ENCODE data around the gene GMDS.

GMDS gene

GRCh38 chr6:1713016-1713600 is 532.3 kb downstream of the GMDS start:
- ATAC-seq (ENCODE audit: insufficient read depth, low read depth): no peak
- TF ChIP-seq EZH2 (IDR thresholded peaks at IDR 0.05; ENCODE audit: borderline replicate concordance, low read depth, low read length, severe bottlenecking) (no peak), CTCF (IDR thresholded peaks at IDR 0.05; ENCODE audit: borderline replicate concordance, extremely low read depth, low read length, poor library complexity, severe bottlenecking) (no peak)
- no peaks in the 10 kb centered on the region for H4K20me1 ChIP-seq (ENCODE audit: insufficient read depth, low read length)
- no peaks in the 10 kb centered on the region for H3K9me3 ChIP-seq (ENCODE audit: insufficient read depth, low read length, severe bottlenecking)
- no peak overlapping the region for H3K4me3 ChIP-seq (ENCODE audit: low read depth in 1 of 2, low read length in 2 of 2)
- no peaks in the 10 kb centered on the region for H3K36me3 ChIP-seq (ENCODE audit: insufficient read depth, low read length)
- DNase-seq: no peak
- no peaks in the 10 kb centered on the region for H3K79me2 ChIP-seq (ENCODE audit: insufficient read depth, low read length)
- no peak overlapping the region for H3K4me2 ChIP-seq (ENCODE audit: insufficient read depth, low read length)
- H3K9ac ChIP-seq (ENCODE audit: low read depth, low read length): no peak overlapping the region
- no peaks in the 10 kb centered on the region for H3K4me1 ChIP-seq (ENCODE audit: insufficient read depth, low read length)
- H3K27ac ChIP-seq (ENCODE audit: low read length): no peak overlapping the region
- H2AFZ ChIP-seq (ENCODE audit: low read depth, low read length): no peak overlapping the region
- H3K27me3 ChIP-seq (ENCODE audit: insufficient read depth, low read length, poor library complexity): no peaks in the 10 kb centered on the region

GRCh38 chr6:1712451-1712850 is 533.0 kb downstream of the GMDS start:
- no peaks in the 10 kb centered on the region for H3K9me3 ChIP-seq (ENCODE audit: insufficient read depth, low read length, severe bottlenecking)
- H3K4me1 ChIP-seq (ENCODE audit: insufficient read depth, low read length): no peaks in the 10 kb centered on the region
- DNase-seq: no peak
- no peaks in the 10 kb centered on the region for H3K27me3 ChIP-seq (ENCODE audit: insufficient read depth, low read length, poor library complexity)
- no peak overlapping the region for H2AFZ ChIP-seq (ENCODE audit: low read depth, low read length)
- TF ChIP-seq EZH2 (IDR thresholded peaks at IDR 0.05; ENCODE audit: borderline replicate concordance, low read depth, low read length, severe bottlenecking) (no peak), CTCF (IDR thresholded peaks at IDR 0.05; ENCODE audit: borderline replicate concordance, extremely low read depth, low read length, poor library complexity, severe bottlenecking) (no peak)
- no peak overlapping the region for H3K4me3 ChIP-seq (ENCODE audit: low read depth in 1 of 2, low read length in 2 of 2)
- H3K9ac ChIP-seq (ENCODE audit: low read depth, low read length): no peak overlapping the region
- no peaks in the 10 kb centered on the region for H3K79me2 ChIP-seq (ENCODE audit: insufficient read depth, low read length)
- no peak for ATAC-seq (ENCODE audit: insufficient read depth, low read depth)
- H3K27ac ChIP-seq (ENCODE audit: low read length): no peak overlapping the region
- H3K36me3 ChIP-seq (ENCODE audit: insufficient read depth, low read length): no peaks in the 10 kb centered on the region
- H4K20me1 ChIP-seq (ENCODE audit: insufficient read depth, low read length): no peaks in the 10 kb centered on the region
- H3K4me2 ChIP-seq (ENCODE audit: insufficient read depth, low read length): no peak overlapping the region

- Histone ChIP-seq H3K9ac (ENCODE audit: low read depth, low read length) (no peak overlapping the region), H3K36me3 (ENCODE audit: insufficient read depth, low read length) (no peaks in the 10 kb centered on the region), H4K20me1 (ENCODE audit: insufficient read depth, low read length) (no peaks in the 10 kb centered on the region; the same call in 1 of the 2 replicates), H3K9me3 (ENCODE audit: insufficient read depth, low read length, severe bottlenecking) (no peaks in the 10 kb centered on the region), H2AFZ (ENCODE audit: low read depth, low read length) (no peak overlapping the region), H3K4me3 (ENCODE audit: low read depth in 1 of 2, low read length in 2 of 2) (no peak overlapping the region), H3K4me1 (ENCODE audit: insufficient read depth, low read length) (no peaks in the 10 kb centered on the region), H3K27ac (ENCODE audit: low read length) (no peak overlapping the region), H3K4me2 (ENCODE audit: insufficient read depth, low read length) (no peak overlapping the region), H3K27me3 (ENCODE audit: insufficient read depth, low read length, poor library complexity) (no peaks in the 10 kb centered on the region), H3K79me2 (ENCODE audit: insufficient read depth, low read length) (no peaks in the 10 kb centered on the region)
- ATAC-seq (ENCODE audit: insufficient read depth, low read depth) (no peak), DNase-seq (no peak)
- TF ChIP-seq CTCF (IDR thresholded peaks at IDR 0.05; ENCODE audit: borderline replicate concordance, extremely low read depth, low read length, poor library complexity, severe bottlenecking) (no peak), EZH2 (IDR thresholded peaks at IDR 0.05; ENCODE audit: borderline replicate concordance, low read depth, low read length, severe bottlenecking) (no peak)
Observed at GRCh38 chr6:1711136-1711535, 534.3 kb downstream of the GMDS start.

Measured in DND-41 (cell line).